ENCODE data around the gene PLVAP. TPM values are rescaled to one million over a fixed set of nuclear protein-coding genes. Genes with fewer than 3 reads are reported as not detected.

PLVAP gene
- total RNA-seq, 4 donors from 2014 or later: 10.5 to 62.7 (median 18.7) TPM

DNA sequence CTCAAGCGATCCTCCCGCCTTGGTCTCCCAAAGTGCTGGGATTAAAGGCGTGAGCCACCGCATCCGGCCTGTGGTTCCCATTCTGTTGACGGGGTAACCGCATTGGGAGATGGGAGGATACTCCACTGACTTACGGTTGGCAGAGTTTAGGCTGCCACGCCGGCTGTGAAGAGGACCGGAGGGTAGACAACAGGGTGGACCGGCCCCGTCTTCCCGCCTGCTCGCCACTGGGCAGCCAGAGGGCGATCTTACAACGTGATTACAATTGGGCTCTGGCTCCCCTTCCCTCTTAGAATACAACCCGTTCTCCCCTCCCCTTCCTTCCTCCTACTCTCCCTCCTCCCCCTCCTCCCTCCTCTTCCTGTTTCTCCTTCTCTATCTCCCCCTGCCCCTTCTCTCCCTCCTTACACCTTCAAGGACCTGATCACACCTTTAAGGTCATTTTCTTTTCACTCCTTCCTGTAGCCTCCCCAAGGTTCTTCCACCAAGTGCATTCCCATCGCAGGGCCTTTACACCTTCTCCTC lies 17.8 kb upstream of the PLVAP start:
- H3K4me3 ChIP-seq: no peak overlapping the region
- TF ChIP-seq, protein P1, sequence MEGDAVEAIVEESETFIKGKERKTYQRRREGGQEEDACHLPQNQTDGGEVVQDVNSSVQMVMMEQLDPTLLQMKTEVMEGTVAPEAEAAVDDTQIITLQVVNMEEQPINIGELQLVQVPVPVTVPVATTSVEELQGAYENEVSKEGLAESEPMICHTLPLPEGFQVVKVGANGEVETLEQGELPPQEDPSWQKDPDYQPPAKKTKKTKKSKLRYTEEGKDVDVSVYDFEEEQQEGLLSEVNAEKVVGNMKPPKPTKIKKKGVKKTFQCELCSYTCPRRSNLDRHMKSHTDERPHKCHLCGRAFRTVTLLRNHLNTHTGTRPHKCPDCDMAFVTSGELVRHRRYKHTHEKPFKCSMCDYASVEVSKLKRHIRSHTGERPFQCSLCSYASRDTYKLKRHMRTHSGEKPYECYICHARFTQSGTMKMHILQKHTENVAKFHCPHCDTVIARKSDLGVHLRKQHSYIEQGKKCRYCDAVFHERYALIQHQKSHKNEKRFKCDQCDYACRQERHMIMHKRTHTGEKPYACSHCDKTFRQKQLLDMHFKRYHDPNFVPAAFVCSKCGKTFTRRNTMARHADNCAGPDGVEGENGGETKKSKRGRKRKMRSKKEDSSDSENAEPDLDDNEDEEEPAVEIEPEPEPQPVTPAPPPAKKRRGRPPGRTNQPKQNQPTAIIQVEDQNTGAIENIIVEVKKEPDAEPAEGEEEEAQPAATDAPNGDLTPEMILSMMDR (IDR thresholded peaks at IDR 0.05): peak; percentile 28 to 80 (median 67)
- TF ChIP-seq POLR2A (IDR thresholded peaks at IDR 0.05): no peak
- H3K27ac ChIP-seq: peak overlapping the region in 1 of 4 donors; percentile 25
- no peaks in the 10 kb centered on the region for H3K27me3 ChIP-seq
- no peaks in the 10 kb centered on the region for H3K36me3 ChIP-seq
- no peaks in the 10 kb centered on the region for H3K9me3 ChIP-seq
- peak; percentile 54 to 77 (median 75) for DNase-seq
- peaks cover 0 to 18% (median 12%) of the 10 kb centered on the region in 4 donors for H3K4me1 ChIP-seq

DNA sequence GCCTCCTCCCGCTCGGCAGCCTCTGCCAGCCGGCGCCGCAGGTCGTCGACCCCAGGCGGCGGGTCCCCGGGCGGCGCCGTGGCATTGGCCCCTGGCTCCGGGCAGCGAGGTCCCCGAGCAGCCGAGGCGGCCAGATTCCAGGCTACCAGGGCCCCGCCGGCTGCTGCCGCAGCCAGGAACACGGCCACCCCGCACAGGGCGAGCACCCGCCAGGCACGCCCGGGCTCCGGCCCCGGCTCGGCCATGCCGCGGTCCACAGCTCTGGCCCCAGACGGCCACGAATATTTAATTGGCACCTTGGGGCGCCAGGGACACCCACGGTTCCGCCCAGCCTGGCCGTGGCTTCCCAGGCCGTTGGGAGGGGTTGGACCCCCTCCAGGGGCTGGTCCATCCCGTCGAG lies 16.8 kb upstream of the PLVAP start, which contains the start of gene CCDC194:
Gene CCDC194, minus strand, starts transcription at position 283 of the 400 bp plus-strand sequence. Its CDS starts 38 bp downstream, at position 245.
- H3K9me3 ChIP-seq: no peaks in the 10 kb centered on the region
- no peaks in the 10 kb centered on the region for H3K36me3 ChIP-seq
- H3K4me1 ChIP-seq: peaks cover 0 to 18% (median 12%) of the 10 kb centered on the region in 4 donors
- H3K27me3 ChIP-seq: no peaks in the 10 kb centered on the region
- no peak for DNase-seq
- H3K27ac ChIP-seq: peak within 1 kb of the TSS in 1 of 4 donors; percentile 25
- TF ChIP-seq POLR2A (IDR thresholded peaks at IDR 0.05): no peak
- TF ChIP-seq, protein P1 (IDR thresholded peaks at IDR 0.05): no peak
- H3K4me3 ChIP-seq: no peak within 1 kb of the TSS

DNA sequence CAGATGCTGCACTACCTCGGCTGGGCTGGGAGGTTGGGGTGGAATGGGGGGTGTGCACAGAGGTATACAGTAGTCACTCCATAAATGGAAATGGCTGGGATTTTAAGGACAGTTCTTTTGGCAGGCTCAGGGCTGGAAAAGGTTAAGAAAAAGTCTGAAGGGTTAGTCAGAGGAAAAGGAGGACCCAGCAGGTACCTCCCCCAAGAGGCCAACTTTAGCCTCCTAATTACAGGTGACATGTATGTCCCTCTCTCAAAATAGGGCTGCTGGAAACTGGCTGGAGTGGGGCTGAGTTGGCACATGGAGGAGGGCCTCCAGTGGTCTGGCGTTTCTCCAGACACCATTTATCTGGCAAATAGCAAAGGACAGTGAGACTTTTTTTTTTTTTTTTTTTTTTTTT lies 15.9 kb upstream of the PLVAP start:
- Histone ChIP-seq H3K36me3 (no peaks in the 10 kb centered on the region), H3K4me3 (no peak overlapping the region), H3K27me3 (no peaks in the 10 kb centered on the region), H3K27ac (no peak overlapping the region), H3K9me3 (no peaks in the 10 kb centered on the region), H3K4me1 (peaks cover 0 to 18% (median 12%) of the 10 kb centered on the region in 4 donors)
- no peak for DNase-seq
- TF ChIP-seq POLR2A (IDR thresholded peaks at IDR 0.05): no peak
- TF ChIP-seq, protein P1 (IDR thresholded peaks at IDR 0.05): no peak

DNA sequence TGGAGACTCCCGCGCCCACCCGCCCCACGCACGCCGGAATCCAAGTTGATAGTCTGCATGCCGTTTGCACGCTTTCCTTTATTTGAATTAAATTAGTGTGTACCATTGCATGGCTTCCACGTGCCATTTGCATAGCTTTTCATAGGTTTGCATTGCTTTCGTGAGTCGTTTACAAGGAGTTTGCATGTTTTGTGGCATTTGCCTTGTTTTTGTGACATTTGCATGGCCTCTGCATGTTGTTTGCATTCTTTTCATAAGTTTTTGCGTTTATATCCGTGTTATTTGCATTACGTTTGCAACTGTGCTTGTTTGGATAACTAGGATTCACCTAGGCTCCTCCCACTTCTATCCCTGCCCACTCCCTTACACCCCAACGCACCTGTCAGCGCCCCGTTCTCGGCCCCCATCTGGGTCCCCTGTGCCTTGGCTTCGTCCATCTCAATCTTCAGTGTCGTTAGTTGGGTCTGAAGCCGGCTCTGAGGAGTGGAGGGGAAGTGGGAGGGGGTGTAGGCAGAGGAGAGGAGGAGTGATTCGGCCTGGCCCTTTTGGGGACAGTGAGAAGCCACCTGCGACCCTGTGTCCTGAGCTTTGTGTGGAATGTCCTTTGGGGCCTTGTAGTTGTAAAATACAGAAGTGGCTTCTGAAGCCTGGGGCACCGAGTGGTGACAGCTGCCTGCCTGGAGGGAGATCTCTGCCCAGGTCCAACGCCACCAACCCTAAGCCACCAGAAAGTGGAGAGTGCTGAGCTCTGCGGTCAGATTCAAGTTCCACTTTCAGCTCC lies 14.4 kb upstream of the PLVAP start:
- Histone ChIP-seq H3K36me3 (no peaks in the 10 kb centered on the region), H3K4me3 (peak overlapping the region; percentile 16 to 53 (median 44)), H3K27me3 (no peaks in the 10 kb centered on the region), H3K9me3 (no peaks in the 10 kb centered on the region), H3K4me1 (peaks cover 0 to 18% (median 12%) of the 10 kb centered on the region in 4 donors), H3K27ac (no peak overlapping the region)
- TF ChIP-seq, protein P1 (IDR thresholded peaks at IDR 0.05): no peak
- no peak for TF ChIP-seq POLR2A (IDR thresholded peaks at IDR 0.05)
- peak in 1 of 3 donors; percentile 17 for DNase-seq

DNA sequence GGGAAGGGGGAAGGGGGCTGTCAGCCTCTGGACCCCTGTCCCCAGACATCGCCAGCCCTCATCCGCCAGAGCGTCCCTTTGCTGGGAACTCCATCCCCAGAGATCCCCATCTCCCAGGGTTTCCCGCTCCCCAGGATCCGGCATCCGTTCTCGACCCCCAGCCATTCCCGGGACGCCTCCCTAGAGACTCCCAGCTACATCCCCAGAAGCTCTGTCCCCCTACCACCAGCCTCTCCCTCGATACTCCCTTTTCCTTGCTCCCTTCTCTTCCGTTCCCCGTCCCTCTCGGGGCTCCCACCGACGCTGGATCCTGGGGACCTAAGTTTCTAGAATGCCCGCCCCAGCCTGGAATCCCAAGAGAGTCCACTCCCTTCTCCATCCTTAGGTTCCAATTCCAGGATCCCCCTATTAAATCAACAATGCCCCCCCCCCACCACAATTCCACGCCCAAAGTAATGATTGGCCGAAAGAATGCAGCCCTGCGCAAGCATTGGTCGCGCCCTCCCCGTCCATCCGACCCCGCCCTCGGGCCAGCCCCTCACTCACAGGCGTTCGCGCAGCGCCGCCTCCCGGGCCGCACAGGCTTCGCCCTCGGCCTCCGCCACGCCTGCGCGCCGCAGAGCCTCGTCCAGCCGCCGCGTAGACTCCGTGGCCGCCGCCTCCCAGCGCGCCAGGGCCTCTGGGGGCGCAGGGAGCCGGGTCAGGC lies 13.7 kb upstream of the PLVAP start:
- H3K36me3 ChIP-seq: no peaks in the 10 kb centered on the region
- no peaks in the 10 kb centered on the region for H3K9me3 ChIP-seq
- peak overlapping the region in 1 of 4 donors; percentile 25 for H3K27ac ChIP-seq
- TF ChIP-seq, protein P1 (IDR thresholded peaks at IDR 0.05): peak; percentile 59 to 81 (median 77)
- no peak for TF ChIP-seq POLR2A (IDR thresholded peaks at IDR 0.05)
- H3K27me3 ChIP-seq: no peaks in the 10 kb centered on the region
- DNase-seq: peak; percentile 85 to 95 (median 90)
- H3K4me1 ChIP-seq: peaks cover 0 to 18% (median 12%) of the 10 kb centered on the region in 4 donors
- H3K4me3 ChIP-seq: peak overlapping the region; percentile 16 to 53 (median 44)

All from Peyer's patch (tissue), 4 donors.